ENCODE results near the gene TKTL1.

DNA sequence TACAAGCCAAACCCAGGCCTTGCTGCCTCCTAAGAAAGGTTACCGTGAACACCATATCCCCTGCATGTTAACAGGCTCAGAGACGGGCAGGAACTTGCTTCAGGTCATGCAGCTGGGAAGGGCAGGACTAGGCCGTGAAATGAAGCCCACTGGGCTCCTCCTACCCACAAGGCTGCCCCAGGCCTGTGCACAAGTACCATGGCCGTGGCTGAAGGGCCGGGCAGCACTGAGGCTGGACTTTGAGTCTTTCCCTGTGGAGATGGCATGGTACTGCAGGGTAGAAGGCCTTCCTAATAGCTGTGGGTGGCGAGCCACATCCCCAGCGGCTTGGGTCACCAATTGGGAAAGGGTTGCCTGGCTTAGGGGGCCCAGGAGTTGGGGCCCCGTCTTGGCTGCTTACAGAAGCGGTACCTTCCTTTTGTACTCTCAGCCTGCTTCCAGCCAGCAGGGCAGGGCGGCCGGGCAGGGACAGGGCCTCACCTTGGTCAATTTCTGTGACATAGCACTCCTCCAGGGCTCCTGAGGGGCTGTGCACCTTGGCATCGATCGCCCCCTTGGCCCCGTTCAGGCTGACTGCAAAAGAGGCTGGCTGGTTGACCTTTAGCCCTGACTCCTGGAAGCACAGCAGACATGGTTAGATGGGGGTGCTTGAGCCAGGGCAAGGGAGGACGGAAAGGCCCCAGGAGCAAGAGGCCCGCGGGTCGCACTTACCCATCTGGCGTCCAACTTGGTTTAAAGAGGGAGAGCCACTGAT lies 55.0 kb downstream of the TKTL1 start:
- TF ChIP-seq, protein P1, sequence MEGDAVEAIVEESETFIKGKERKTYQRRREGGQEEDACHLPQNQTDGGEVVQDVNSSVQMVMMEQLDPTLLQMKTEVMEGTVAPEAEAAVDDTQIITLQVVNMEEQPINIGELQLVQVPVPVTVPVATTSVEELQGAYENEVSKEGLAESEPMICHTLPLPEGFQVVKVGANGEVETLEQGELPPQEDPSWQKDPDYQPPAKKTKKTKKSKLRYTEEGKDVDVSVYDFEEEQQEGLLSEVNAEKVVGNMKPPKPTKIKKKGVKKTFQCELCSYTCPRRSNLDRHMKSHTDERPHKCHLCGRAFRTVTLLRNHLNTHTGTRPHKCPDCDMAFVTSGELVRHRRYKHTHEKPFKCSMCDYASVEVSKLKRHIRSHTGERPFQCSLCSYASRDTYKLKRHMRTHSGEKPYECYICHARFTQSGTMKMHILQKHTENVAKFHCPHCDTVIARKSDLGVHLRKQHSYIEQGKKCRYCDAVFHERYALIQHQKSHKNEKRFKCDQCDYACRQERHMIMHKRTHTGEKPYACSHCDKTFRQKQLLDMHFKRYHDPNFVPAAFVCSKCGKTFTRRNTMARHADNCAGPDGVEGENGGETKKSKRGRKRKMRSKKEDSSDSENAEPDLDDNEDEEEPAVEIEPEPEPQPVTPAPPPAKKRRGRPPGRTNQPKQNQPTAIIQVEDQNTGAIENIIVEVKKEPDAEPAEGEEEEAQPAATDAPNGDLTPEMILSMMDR (IDR thresholded peaks at IDR 0.05), result peak in 1 of 5 experiments; percentile 34
- no peak for TF ChIP-seq POLR2AphosphoS5 (IDR thresholded peaks at IDR 0.05)
- no peak for TF ChIP-seq POLR2A (IDR thresholded peaks at IDR 0.05)

Measured in transverse colon (tissue), 4 donors.